Lower leg skin (tissue), 4 donors: Measurements from ENCODE around the gene EEF1G. TPM values are rescaled to one million over a fixed set of nuclear protein-coding genes. Genes with fewer than 3 reads are reported as not detected.

Source experiments
- DNase-seq, 2 donors: peaks; one replicate each; pipeline ENCODE4 v3.0.0-alpha.2; 2019; ENCODE audit warnings: low spot score in 2 of 2
- H3K4me3 ChIP-seq: fragments of 200-600 bp; sonication (generic); 2 replicates; pipeline ENCODE4 v1.5.1; 2017; ENCODE audit warnings: mild to moderate bottlenecking, low read depth; ENCODE audit not compliant: poor library complexity, severe bottlenecking
- POLR2A ChIP-seq, 2 donors: fragments of 450-650 bp; IDR thresholded peaks; one replicate each; pipeline ENCODE4 v1.6.1; 2016 to 2017; ENCODE audit warnings: antibody characterized with exemption in 2 of 2, mild to moderate bottlenecking in 1 of 2, moderate library complexity in 1 of 2
- WGBS, 2 donors: methylation state at CpG; one replicate each; pipeline ENCODE4 v1.1.5; 2018; 5-methylcytosine and 5-hydroxymethylcytosine counted together
- intact Hi-C: fragments of 100-400 bp; cut with DNase I; formaldehyde crosslinking; loops from one replicate; pipeline ENCODE4 v1.15.0; 2023; ENCODE audit warnings: low total_unique reads
- total RNA-seq, 4 donors: library from RNA; depleted of rRNA; stranded (reverse); fragments of >200 nt; gene quantifications; one replicate each; pipeline ENCODE4 v1.1.0, GENCODE V29; 2016
- TF ChIP-seq, protein P1 (sequence below), 3 donors: fragments of 450-650 bp; IDR thresholded peaks; one replicate each; pipeline ENCODE4 v1.5.1; 2016; ENCODE audit warnings: antibody characterized with exemption in 3 of 3, mild to moderate bottlenecking in 3 of 3, moderate library complexity in 2 of 3

The EEF1G gene
- total RNA-seq, 4 donors from 2014 or later = 2,343 to 3,224 (median 2,571) TPM

GRCh38 chr11:62601372-62602140, 27.9 kb upstream of the EEF1G start, which contains the start of gene MTA2:
MTA2 (minus strand) TSS chr11:62601865; CDS start chr11:62601450, 415 bp downstream.
- DNase-seq = peak; percentile 97 to 100
- no peak for TF ChIP-seq POLR2A (IDR thresholded peaks at IDR 0.05)
- TF ChIP-seq, protein P1, sequence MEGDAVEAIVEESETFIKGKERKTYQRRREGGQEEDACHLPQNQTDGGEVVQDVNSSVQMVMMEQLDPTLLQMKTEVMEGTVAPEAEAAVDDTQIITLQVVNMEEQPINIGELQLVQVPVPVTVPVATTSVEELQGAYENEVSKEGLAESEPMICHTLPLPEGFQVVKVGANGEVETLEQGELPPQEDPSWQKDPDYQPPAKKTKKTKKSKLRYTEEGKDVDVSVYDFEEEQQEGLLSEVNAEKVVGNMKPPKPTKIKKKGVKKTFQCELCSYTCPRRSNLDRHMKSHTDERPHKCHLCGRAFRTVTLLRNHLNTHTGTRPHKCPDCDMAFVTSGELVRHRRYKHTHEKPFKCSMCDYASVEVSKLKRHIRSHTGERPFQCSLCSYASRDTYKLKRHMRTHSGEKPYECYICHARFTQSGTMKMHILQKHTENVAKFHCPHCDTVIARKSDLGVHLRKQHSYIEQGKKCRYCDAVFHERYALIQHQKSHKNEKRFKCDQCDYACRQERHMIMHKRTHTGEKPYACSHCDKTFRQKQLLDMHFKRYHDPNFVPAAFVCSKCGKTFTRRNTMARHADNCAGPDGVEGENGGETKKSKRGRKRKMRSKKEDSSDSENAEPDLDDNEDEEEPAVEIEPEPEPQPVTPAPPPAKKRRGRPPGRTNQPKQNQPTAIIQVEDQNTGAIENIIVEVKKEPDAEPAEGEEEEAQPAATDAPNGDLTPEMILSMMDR (IDR thresholded peaks at IDR 0.05) = no peak
- intact Hi-C loops = no loop called here
- WGBS, 2 donors = 0 to 1% methylated on average over 29 to 64 of the region's 83 CpGs
- peak within 1 kb of the TSS; percentile 81 for H3K4me3 ChIP-seq

- 0 to 1% methylated on average over 16 to 30 of the region's 30 CpGs for WGBS, 2 donors
- no peak for DNase-seq
- TF ChIP-seq, protein P1 (IDR thresholded peaks at IDR 0.05) = no peak
- no peak for TF ChIP-seq POLR2A (IDR thresholded peaks at IDR 0.05)
- H3K4me3 ChIP-seq = peak overlapping the region; percentile 81
- intact Hi-C loops = no loop called here
Observed at GRCh38 chr11:62601122-62601371, 27.4 kb upstream of the EEF1G start.

- no peak for DNase-seq
- TF ChIP-seq, protein P1 (IDR thresholded peaks at IDR 0.05) = no peak
- TF ChIP-seq POLR2A (IDR thresholded peaks at IDR 0.05) = no peak
- intact Hi-C loops = no loop called here
- WGBS, 2 donors = 1 to 2% methylated on average over 26 of the region's 26 CpGs
- H3K4me3 ChIP-seq = peak overlapping the region; percentile 81
Observed at GRCh38 chr11:62600367-62601121, 26.9 kb upstream of the EEF1G start.

DNA sequence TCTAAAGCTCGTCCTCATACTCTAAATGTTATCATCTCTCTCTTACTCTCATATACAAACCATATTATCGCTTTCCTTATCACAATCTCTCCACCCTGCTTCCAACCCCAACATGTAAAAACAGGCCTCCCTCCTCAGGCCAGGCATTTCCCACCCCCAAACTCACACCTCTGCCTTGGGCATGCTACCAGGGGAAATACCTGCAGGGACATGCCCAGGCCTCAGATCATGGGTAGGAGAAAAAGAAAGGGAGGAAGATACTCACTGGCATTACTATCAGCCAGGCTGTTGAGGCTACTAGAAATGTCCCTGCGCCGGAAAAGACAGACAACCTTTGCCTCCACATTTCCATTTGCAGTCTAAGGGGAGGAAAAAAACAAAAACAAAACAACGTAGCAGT, 26.2 kb upstream of the EEF1G start:
- WGBS, 2 donors = 13 to 22% methylated on average over 5 of the region's 5 CpGs
- no peak for DNase-seq
- no peak for TF ChIP-seq POLR2A (IDR thresholded peaks at IDR 0.05)
- TF ChIP-seq, protein P1 (IDR thresholded peaks at IDR 0.05) = no peak
- intact Hi-C loops = loop anchor here (10.0 kb wide), 1 partner anchor 95 kb away; no protein-coding TSS in a partner anchor
- H3K4me3 ChIP-seq = no peak overlapping the region

- H3K4me3 ChIP-seq = no peak overlapping the region
- DNase-seq = peak; percentile 96 to 99
- no peak for TF ChIP-seq POLR2A (IDR thresholded peaks at IDR 0.05)
- TF ChIP-seq, protein P1 (IDR thresholded peaks at IDR 0.05) = no peak
- 20 to 21% methylated on average over 7 of the region's 7 CpGs for WGBS, 2 donors
- intact Hi-C loops = loop anchor here (10.0 kb wide), 1 partner anchor 96 kb away; no protein-coding TSS in a partner anchor
Observed at GRCh38 chr11:62599069-62599696, 25.5 kb upstream of the EEF1G start.
